Measurements from ENCODE around the gene OCA2. TPM values are rescaled to one million over a fixed set of nuclear protein-coding genes. Genes with fewer than 3 reads are reported as not detected.

Gene OCA2
- total and polyA plus RNA-seq, 2 of the 8 experiments (the other 6 are each of a cell fraction or from before 2014, with no cell fraction given), result 0.20 TPM

GRCh38 chr15:28023933-28024888 lies 74.9 kb downstream of the OCA2 start (continued):
- no peak for TF ChIP-seq KDM4A (IDR thresholded peaks at IDR 0.05; ENCODE audit: low read depth, low read length, severe bottlenecking)
- no peak for TF ChIP-seq KDM1A (IDR thresholded peaks at IDR 0.05; ENCODE audit: borderline replicate concordance, low read length)
- no peak for TF ChIP-seq ATF3 (IDR thresholded peaks at IDR 0.05; ENCODE audit: insufficient read depth, low read depth, low read length)
- TF ChIP-seq GTF2F1 (IDR thresholded peaks at IDR 0.05; ENCODE audit: borderline replicate concordance, low read depth, low read length), result no peak
- TF ChIP-seq RAD21 (IDR thresholded peaks at IDR 0.05 in 1 of 2, conservative IDR thresholded peaks at IDR 0.05 in 1 of 2; ENCODE audit: low read depth in 2 of 2, low read length in 2 of 2), result no peak
- TF ChIP-seq TAF1 (IDR thresholded peaks at IDR 0.05; ENCODE audit: low read depth, low read length), result no peak
- no peak for TF ChIP-seq POLR2A (IDR thresholded peaks at IDR 0.05; ENCODE audit: control extremely low read depth in 1 of 2, low read depth in 2 of 2, low read length in 2 of 2)
- TF ChIP-seq SIRT6 (IDR thresholded peaks at IDR 0.05; ENCODE audit: low read length), result no peak

Measured in H1 (cell line).